Measurements from ENCODE around the gene EML1. TPM values are rescaled to one million over a fixed set of nuclear protein-coding genes. Genes with fewer than 3 reads are reported as not detected.

EML1 gene
- total RNA-seq, 1 experiment from 2014 or later, result 32.6 TPM

- DNase-seq (ENCODE audit: low read depth), result no peak
Measured at GRCh38 chr14:99902925-99903324, 109.7 kb downstream of the EML1 start.

- no peak for DNase-seq (ENCODE audit: low read depth)
Measured at GRCh38 chr14:99904506-99904905, 111.3 kb downstream of the EML1 start.

GRCh38 chr14:99905121-99905520 lies 111.9 kb downstream of the EML1 start:
- no peak for DNase-seq (ENCODE audit: low read depth)

- no peak for DNase-seq (ENCODE audit: low read depth)
Measured at GRCh38 chr14:99907761-99908652, 114.8 kb downstream of the EML1 start.

- DNase-seq (ENCODE audit: low read depth), result no peak
Measured at GRCh38 chr14:99908653-99909250, 115.5 kb downstream of the EML1 start.

- DNase-seq (ENCODE audit: low read depth), result no peak
Measured at GRCh38 chr14:99909513-99910064, 116.4 kb downstream of the EML1 start.

GRCh38 chr14:99910337-99911309 lies 117.4 kb downstream of the EML1 start:
- peak; percentile 76 for DNase-seq (ENCODE audit: low read depth)

GRCh38 chr14:99915305-99916090 lies 122.3 kb downstream of the EML1 start:
- no peak for DNase-seq (ENCODE audit: low read depth)

GRCh38 chr14:99916091-99916383 lies 122.8 kb downstream of the EML1 start:
- DNase-seq (ENCODE audit: low read depth), result no peak

GRCh38 chr14:99918781-99919180 lies 125.6 kb downstream of the EML1 start:
- DNase-seq (ENCODE audit: low read depth), result no peak

GRCh38 chr14:99921425-99921824 lies 128.2 kb downstream of the EML1 start:
- DNase-seq (ENCODE audit: low read depth), result no peak

GRCh38 chr14:99924379-99924778 lies 131.2 kb downstream of the EML1 start:
- no peak for DNase-seq (ENCODE audit: low read depth)

GRCh38 chr14:99925471-99925870 lies 132.3 kb downstream of the EML1 start:
- DNase-seq (ENCODE audit: low read depth), result no peak

- DNase-seq (ENCODE audit: low read depth), result no peak
Measured at GRCh38 chr14:99928963-99929362, 135.8 kb downstream of the EML1 start.

GRCh38 chr14:99929601-99930000 lies 136.4 kb downstream of the EML1 start:
- DNase-seq (ENCODE audit: low read depth), result no peak

- DNase-seq (ENCODE audit: low read depth), result no peak
Measured at GRCh38 chr14:99930420-99931274, 137.4 kb downstream of the EML1 start.

- DNase-seq (ENCODE audit: low read depth), result no peak
Measured at GRCh38 chr14:99931308-99931707, 138.1 kb downstream of the EML1 start.

- peak; percentile 26 for DNase-seq (ENCODE audit: low read depth)
Measured at GRCh38 chr14:99936056-99936455, 142.8 kb downstream of the EML1 start.

GRCh38 chr14:99936738-99937474 lies 143.7 kb downstream of the EML1 start:
- DNase-seq (ENCODE audit: low read depth), result no peak

Measured in M059J (cell line).